CD4-positive, alpha-beta T cell (primary cell): ENCODE results near the gene PEAR1. TPM values are rescaled to one million over a fixed set of nuclear protein-coding genes. Genes with fewer than 3 reads are reported as not detected.

Source experiments
- ATAC-seq: fragments of 200-7000 bp; cut with Tn5 transposase; one replicate; pipeline ENCODE4 v1.10.0; 2022; ENCODE audit warnings: mild to moderate bottlenecking; ENCODE audit not compliant: poor library complexity
- CTCF ChIA-PET: fragments of 350-600 bp; sonication (Branson Sonifier 250); formaldehyde crosslinking; loops from one replicate; lab custom pipeline; 2021; ENCODE audit warnings: antibody characterized with exemption, inconsistent platforms; lab: Charles Lee
- POLR2A ChIA-PET: fragments of 350-600 bp; sonication (Branson Sonifier 250); formaldehyde crosslinking; loops from one replicate; lab custom pipeline; 2021; ENCODE audit warnings: antibody characterized with exemption, inconsistent platforms; lab: Charles Lee
- DNase-seq, 14 experiments: peaks; one replicate each; pipeline ENCODE4 v3.0.0-alpha.2; 2013 to 2020; ENCODE audit warnings: mixed read lengths in 2 of 14
- H3K27ac ChIP-seq, 2 donors: one replicate each; pipeline versions ENCODE4 v1.5.1 to v1.7.0; 2013; ENCODE audit warnings: low read length in 2 of 2, low read depth in 1 of 2, mild to moderate bottlenecking in 1 of 2
- H3K27me3 ChIP-seq, 2 experiments: 1 replicate in 1 of 2; 2 replicates in 1 of 2; pipeline versions ENCODE4 v1.6.1 to v1.7.0; 2013; ENCODE audit warnings: low read length in 2 of 2, control low read depth in 1 of 2, mild to moderate bottlenecking in 1 of 2, moderate library complexity in 1 of 2; ENCODE audit not compliant: insufficient read depth in 2 of 2, control insufficient read depth in 1 of 2
- H3K36me3 ChIP-seq: one replicate; pipeline ENCODE4 v1.6.1; 2013; ENCODE audit warnings: low read length, control low read depth; ENCODE audit not compliant: insufficient read depth
- H3K4me1 ChIP-seq: one replicate; pipeline ENCODE4 v1.6.1; 2013; ENCODE audit warnings: low read length, control low read depth; ENCODE audit not compliant: insufficient read depth
- H3K4me3 ChIP-seq: one replicate; pipeline ENCODE4 v1.5.1; 2013; ENCODE audit warnings: mild to moderate bottlenecking, low read length, moderate library complexity
- H3K9me3 ChIP-seq, 2 experiments: 1 replicate in 1 of 2; 2 replicates in 1 of 2; pipeline versions ENCODE4 v1.6.1 to v1.7.0; 2013; ENCODE audit warnings: low read length in 2 of 2, mild to moderate bottlenecking in 2 of 2, control low read depth in 1 of 2, moderate library complexity in 1 of 2; ENCODE audit not compliant: control insufficient read depth in 1 of 2, insufficient read depth in 1 of 2
- H3K27ac Mint-ChIP-seq: one replicate; pipeline ENCODE4 v1.8.0; 2020; ENCODE audit warnings: mixed read lengths
- H3K27me3 Mint-ChIP-seq: one replicate; pipeline ENCODE4 v1.8.0; 2021; ENCODE audit warnings: mixed read lengths
- H3K36me3 Mint-ChIP-seq: one replicate; pipeline ENCODE4 v1.8.0; 2021; ENCODE audit warnings: low read depth, mixed read lengths
- H3K4me1 Mint-ChIP-seq: one replicate; pipeline ENCODE4 v1.8.0; 2021; ENCODE audit warnings: low read depth, mixed read lengths
- H3K4me3 Mint-ChIP-seq: one replicate; pipeline ENCODE4 v1.8.0; 2020; ENCODE audit warnings: mild to moderate bottlenecking, mixed read lengths
- H3K9me3 Mint-ChIP-seq: one replicate; pipeline ENCODE4 v1.8.0; 2020; ENCODE audit warnings: mixed read lengths
- intact Hi-C, 2 experiments: fragments of 100-400 bp; cut with DNase I in 1 of 2; cut with micrococcal nuclease in 1 of 2; formaldehyde crosslinking; loops; one replicate each; pipeline versions ENCODE4 v1.15.1 to v1.9.0; 2023 to 2025; cut with DNase I, micrococcal nuclease
- total RNA-seq, 174 experiments: library from RNA in 2 of 174; stranded (reverse) in 2 of 174; gene quantifications; one replicate each; pipeline ENCODE4 v1.2.3 and lab custom pipeline; 2021 to 2026
- TF ChIP-seq, protein P1 (sequence below): fragments of 200-600 bp; IDR thresholded peaks from one replicate; pipeline ENCODE4 v1.8.0; 2022; ENCODE audit warnings: antibody characterized with exemption, mild to moderate bottlenecking

The PEAR1 gene
- total RNA-seq, 2 experiments from 2014 or later: 0.20 to 0.41 TPM

DNA sequence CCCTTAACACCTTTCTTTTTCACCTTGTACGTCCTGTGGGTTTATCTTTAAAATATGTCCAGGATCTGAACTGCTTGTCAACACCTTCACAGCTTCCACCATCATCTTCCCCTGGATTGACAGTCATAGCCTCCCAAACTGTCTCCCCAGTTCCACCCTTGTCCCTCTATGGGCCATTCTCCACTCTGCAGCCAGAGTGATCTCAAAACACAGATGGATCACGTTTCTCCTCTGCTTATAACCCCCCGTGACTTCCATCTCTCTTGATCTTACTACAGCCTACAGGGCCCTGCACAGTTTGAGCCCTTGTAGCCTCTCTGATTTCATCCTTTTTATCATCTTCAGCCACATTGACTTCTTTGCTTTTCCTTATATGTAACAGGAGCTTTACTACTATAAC lies 38.9 kb upstream of the PEAR1 start:
- no peaks in the 10 kb centered on the region for H3K36me3 Mint-ChIP-seq
- Histone ChIP-seq H3K9me3 (peaks cover 0 to 4% of the 10 kb centered on the region in 2 experiments), H3K36me3 (no peaks in the 10 kb centered on the region), H3K27ac (no peak overlapping the region), H3K4me3 (no peak overlapping the region), H3K4me1 (peaks cover 6% of the 10 kb centered on the region), H3K27me3 (peaks cover 15 to 16% of the 10 kb centered on the region in 2 experiments)
- intact Hi-C loops: no loop called here
- H3K4me3 Mint-ChIP-seq: no peak overlapping the region
- H3K4me1 Mint-ChIP-seq: peaks cover 13% of the 10 kb centered on the region
- peaks cover 27% of the 10 kb centered on the region for H3K27me3 Mint-ChIP-seq
- ATAC-seq: no peak
- no peak overlapping the region for H3K27ac Mint-ChIP-seq
- TF ChIP-seq, protein P1, sequence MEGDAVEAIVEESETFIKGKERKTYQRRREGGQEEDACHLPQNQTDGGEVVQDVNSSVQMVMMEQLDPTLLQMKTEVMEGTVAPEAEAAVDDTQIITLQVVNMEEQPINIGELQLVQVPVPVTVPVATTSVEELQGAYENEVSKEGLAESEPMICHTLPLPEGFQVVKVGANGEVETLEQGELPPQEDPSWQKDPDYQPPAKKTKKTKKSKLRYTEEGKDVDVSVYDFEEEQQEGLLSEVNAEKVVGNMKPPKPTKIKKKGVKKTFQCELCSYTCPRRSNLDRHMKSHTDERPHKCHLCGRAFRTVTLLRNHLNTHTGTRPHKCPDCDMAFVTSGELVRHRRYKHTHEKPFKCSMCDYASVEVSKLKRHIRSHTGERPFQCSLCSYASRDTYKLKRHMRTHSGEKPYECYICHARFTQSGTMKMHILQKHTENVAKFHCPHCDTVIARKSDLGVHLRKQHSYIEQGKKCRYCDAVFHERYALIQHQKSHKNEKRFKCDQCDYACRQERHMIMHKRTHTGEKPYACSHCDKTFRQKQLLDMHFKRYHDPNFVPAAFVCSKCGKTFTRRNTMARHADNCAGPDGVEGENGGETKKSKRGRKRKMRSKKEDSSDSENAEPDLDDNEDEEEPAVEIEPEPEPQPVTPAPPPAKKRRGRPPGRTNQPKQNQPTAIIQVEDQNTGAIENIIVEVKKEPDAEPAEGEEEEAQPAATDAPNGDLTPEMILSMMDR: no peak
- CTCF ChIA-PET: no interaction called here
- POLR2A ChIA-PET: no interaction called here
- no peaks in the 10 kb centered on the region for H3K9me3 Mint-ChIP-seq
- no peak for DNase-seq

DNA sequence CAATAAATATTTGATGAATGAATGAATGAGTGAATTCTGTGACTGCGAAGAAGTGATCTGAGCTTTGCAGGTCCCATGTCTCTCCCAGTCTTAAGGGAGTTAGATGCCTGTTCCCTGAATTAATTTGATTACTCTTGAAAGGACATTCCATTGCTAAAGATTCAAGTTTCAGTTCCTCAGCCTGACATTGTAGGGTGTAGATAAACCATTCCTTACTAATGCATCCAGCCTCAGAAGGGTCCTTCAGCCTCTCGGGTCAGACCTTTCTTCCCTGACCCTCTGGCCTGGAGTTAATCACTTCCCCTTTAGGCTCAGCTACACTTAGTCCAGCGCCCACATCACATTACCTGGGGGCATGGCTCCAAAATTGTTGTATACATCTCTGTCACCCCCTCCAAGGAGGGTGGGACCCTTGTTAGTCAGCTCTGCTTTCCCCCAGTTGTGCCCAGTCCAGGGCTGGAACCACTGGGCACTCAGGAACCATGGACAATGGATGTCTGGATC lies 37.2 kb upstream of the PEAR1 start:
- Histone ChIP-seq H3K27me3 (peaks cover 26 to 30% of the 10 kb centered on the region in 2 experiments), H3K4me1 (peaks cover 23% of the 10 kb centered on the region), H3K27ac (no peak overlapping the region), H3K4me3 (no peak overlapping the region), H3K36me3 (no peaks in the 10 kb centered on the region), H3K9me3 (peaks cover 0 to 7% of the 10 kb centered on the region in 2 experiments)
- ATAC-seq: no peak
- TF ChIP-seq, protein P1: no peak
- Mint-ChIP-seq H3K4me1 (peaks cover 22% of the 10 kb centered on the region), H3K4me3 (no peak overlapping the region), H3K9me3 (no peaks in the 10 kb centered on the region), H3K27ac (no peak overlapping the region), H3K27me3 (peaks cover 37% of the 10 kb centered on the region), H3K36me3 (no peaks in the 10 kb centered on the region)
- intact Hi-C loops: no loop called here
- ChIA-PET POLR2A (no interaction called here), CTCF (interaction anchor here (1.0 kb wide), 1 partner anchor 130 kb away, joined by 4 read pairs; no protein-coding TSS in a partner anchor)
- no peak for DNase-seq

DNA sequence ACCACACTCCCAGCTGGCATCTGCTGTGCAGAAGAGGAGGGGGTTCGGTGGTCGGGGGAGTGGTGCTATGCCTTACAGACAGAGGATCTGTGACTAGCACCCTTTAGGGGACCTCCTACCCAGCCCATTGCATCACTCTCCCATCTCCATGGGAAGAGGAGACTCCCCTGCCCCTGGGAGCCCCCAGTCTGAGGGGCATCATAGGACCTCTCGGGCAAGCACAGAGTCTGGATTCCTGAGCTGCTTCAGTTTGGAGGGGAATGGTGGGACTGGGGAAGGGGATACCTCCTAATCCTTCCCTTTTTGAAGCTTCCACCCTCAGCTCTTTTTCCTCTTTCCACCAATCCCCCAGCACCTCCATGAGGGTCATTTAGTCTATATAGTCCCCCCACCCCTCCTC lies 36.0 kb upstream of the PEAR1 start:
- Mint-ChIP-seq H3K27ac (no peak overlapping the region), H3K9me3 (no peaks in the 10 kb centered on the region), H3K4me1 (peaks cover 22% of the 10 kb centered on the region), H3K4me3 (no peak overlapping the region), H3K36me3 (no peaks in the 10 kb centered on the region), H3K27me3 (peaks cover 49% of the 10 kb centered on the region)
- ATAC-seq (no peak), DNase-seq (no peak)
- no peaks in the 10 kb centered on the region for H3K36me3 ChIP-seq
- TF ChIP-seq, protein P1: no peak
- POLR2A ChIA-PET: no interaction called here
- intact Hi-C loops: no loop called here
- H3K9me3 ChIP-seq: peaks cover 0 to 7% of the 10 kb centered on the region in 2 experiments
- no peak overlapping the region for H3K27ac ChIP-seq
- CTCF ChIA-PET: interaction anchor here (0.8 to 1.7 kb wide), 5 partner anchors 9 to 131 kb away, joined by 3 to 5 read pairs (median 4); no protein-coding TSS in a partner anchor
- peaks cover 26% of the 10 kb centered on the region for H3K4me1 ChIP-seq
- peaks cover 38 to 42% of the 10 kb centered on the region in 2 experiments for H3K27me3 ChIP-seq
- H3K4me3 ChIP-seq: no peak overlapping the region
